ENCODE results near the gene SIGLEC8.
"Not testable (repeated sequence)": the region's sequence is repeated elsewhere in the genome, so short reads cannot be mapped to it uniquely, and the experiment has no call there.

SIGLEC8 gene

DNA sequence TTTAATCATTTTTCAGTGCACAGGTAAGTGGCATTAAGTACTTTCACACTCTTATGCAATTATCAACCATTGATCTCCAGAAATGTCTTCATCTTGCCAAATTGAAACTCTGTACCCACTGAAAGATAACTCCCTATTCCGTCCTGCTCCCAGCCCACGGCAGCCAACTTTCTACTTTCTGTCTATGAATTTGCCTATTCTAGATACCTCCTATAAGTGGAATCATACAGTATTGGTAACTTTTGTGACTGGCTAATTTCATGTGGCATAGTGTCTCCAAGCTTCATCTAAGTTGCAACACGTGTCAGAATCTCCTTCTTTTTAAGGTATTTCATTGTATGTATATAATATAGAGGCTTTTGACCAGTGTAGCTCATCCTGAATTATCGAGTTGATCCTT lies 14.4 kb upstream of the SIGLEC8 start:
- DNase-seq, result no peak

DNA sequence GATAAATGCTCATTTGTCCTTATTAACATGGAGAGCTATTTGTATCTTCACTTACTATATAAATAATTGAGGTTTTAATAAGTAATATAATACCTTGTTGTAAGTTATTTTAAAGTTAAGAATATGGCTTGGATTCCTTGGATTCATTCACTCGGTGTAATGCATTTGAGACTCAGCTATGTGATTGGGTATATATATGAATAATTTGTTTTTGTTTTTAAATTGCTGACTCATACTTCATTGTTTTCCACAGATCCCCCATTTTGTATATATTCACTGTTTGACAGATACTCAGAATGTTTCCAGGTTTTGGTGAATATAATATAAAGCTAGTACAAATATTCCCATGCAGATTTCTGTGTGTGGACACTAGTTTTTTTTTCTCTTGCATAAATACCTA lies 13.3 kb upstream of the SIGLEC8 start:
- no peak for DNase-seq

DNA sequence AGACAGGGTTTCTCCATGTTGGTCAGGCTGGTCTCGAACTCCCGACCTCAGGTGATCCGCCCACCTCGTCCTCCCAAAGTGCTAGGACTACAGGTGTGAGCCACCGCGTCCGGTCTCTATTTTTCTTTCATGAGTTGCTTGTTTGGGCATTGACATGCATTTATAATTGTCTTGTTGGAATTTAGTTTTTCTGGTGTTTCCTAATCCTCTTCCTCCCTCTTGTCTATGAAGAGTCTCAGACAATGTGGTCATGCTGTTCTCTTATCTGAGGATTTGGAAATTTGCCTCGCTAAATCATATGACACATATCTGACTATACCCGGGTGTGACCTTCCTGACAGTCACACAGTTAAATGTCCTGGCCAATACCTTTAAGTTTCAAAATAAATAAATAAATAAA lies 12.7 kb upstream of the SIGLEC8 start:
- DNase-seq, result no peak

DNA sequence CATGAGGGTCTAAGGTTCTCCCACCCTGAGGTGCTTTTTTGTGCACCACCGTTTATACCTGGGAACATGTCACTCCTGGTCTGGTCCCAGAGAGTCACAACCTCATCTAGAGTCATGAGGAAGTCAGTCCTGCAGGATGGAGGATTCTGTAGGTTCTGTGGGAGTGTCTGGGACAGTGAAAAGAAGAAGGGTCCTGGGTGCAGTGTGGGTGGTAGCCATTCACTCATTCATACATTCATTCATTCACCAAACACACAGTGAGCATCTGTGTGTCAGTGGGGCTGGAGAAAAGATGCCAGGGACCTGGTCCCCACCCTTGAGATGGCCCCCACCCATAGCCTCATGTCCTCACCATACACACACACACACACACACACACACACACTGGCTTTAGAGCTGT lies 11.4 kb upstream of the SIGLEC8 start:
- DNase-seq, result no peak

DNA sequence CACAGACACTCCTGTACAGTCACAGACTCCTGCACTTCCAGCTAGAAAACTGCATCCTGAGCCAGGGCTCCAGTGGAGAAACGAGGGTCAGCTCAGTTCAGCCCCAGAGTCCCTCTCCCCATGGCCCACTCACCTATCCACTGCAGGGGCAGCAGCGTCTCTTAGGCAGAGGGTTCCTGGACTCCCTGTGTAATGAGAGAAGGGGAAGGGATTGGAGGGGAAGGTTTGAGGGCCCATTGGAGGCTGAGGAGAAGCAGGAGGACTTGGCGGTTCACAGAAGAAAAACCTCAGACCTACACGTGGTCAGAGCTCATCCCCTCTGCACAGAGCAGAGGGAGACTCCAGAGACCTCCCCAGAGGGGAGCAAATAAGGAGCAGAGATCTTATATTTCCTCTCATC lies 10.9 kb upstream of the SIGLEC8 start:
- DNase-seq, result no peak

DNA sequence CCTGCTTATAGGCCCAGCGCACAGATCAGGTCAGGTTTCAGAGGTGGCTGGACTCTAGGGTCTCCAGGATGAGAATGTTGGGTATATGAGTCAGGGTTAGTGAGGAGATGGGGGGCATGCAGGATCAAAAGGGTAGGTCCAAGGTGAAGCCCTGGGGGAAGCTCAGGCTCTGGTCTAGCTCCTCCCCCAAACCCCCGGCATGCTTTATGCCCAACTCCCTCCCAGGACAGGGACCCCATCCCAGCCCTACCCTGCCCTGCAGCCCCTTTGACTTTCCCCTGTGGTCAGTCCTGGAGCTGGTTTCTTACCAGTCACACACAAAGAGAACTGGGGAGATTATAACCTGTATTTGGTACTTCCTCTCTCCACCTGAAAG lies 10.3 kb upstream of the SIGLEC8 start:
- no peak for DNase-seq

DNA sequence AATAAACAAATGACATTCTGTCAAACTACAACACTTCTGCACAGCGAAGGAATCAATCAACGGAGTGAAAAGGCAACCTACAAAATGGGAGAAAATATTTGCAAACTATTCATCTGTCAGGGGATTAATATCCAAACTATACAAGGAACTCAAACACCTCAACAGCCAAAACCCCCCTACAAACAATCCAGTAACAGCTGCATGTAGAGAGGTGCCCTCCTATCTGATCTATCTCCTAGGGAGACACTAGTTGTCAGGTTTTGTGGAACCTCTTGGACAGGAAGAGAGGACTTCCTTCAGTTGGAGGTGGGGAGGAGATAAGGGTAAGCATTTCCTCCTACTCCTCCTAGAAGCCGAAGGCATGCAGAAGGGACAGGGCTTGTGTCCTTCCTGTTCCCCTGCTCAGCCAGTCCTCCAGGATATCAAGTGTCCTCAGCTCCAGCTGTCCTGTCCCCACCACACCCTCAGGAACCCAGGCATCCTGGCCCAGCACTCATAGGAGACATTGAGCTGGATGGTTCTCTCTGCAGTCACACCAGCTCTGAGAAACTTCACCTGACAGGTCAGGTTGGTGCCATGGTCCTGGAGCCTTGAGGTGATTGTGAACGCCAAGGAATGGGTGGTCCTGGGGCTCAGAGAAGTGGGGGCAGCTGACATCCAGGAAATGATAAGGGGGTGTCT lies 9.8 kb upstream of the SIGLEC8 start:
- DNase-seq, result no peak

DNA sequence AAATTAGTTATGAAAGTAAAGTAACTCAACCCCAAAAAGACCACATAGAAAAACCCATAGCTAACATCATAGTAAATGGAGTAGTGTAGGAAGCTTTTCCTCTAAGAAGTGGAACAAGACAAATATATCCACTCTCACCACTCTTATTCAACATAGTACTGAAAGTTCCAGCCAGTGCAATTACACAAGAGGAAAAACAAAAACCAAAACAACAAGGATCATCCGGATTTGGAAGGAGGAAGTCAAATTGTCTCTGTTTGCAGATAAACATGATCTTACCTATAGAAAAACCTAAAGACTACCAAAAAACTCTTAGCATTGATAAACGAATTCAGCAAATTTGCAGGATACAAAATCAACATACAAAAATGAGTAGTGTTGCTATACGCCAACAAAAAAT lies 8.5 kb upstream of the SIGLEC8 start:
- no peak for DNase-seq

DNA sequence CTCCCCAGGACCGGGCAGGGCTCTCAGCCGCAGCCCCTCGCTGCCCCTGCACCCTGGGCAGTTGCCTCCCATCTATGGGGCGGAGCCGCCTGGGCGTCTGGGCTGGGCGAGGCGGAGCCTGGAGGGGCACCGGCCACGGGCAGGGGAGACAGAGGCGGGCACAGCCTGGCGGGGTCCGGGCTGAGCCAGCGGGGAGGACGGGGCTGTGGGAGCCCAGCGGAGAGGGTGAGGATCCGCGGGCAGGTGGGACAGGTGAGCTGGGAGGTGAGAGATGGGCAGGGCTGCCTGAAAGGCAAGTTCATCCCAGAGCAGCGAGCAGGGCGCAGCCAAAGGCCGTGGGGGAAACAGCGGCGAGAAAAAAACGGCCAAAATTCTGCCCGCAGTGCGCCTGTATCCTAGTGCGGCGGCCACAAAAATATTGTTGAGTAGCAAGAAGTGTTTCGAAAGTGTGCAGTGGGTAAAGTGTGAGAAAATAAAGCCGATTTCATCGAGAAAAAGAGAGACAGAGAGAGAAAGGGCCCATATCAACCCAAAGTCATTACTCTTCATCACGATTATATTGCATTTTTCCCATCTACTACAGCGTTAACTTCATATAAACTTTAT lies 5.8 kb upstream of the SIGLEC8 start:
- not testable (repeated sequence) for DNase-seq

DNA sequence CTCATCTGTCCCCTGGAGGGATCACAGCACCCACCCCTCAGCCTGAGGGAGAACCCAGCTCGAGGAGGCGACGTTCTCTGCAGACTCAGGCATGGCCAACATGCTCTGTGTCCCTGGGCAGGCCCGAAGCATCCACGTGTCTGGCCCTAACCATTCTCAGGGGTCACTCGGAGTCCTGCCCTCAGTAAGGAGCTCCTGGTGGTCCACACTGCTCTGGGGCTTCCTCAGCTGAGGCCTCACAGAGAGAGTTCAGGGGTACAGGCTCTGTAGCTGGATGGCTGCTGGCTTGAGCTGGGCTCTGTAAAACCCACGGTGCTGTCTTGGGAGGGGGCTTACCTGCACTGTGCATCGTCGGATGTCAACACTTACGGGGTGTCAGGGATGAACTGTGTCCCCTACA lies 4.4 kb upstream of the SIGLEC8 start:
- DNase-seq, result no peak

DNA sequence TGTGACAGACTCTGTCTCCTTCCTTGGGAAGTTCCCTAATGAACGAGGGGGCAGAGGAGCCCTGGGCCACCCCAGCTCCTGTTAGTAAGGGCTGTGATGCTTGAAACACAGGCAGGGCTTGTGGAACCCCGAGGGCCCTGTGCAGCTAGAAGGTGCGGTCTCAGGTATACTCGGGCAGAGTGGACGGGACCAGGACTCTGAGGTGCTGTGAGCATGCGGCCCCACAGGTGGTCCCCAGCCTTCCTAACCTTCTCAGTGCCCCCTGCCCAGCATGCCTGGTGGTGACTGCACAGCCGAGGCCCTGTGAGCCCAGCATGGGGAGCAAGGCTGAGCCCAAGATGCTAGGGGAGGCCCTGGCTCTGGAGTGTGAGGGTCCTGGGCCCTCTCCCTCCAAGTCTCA lies 4.0 kb upstream of the SIGLEC8 start:
- DNase-seq, result no peak

DNA sequence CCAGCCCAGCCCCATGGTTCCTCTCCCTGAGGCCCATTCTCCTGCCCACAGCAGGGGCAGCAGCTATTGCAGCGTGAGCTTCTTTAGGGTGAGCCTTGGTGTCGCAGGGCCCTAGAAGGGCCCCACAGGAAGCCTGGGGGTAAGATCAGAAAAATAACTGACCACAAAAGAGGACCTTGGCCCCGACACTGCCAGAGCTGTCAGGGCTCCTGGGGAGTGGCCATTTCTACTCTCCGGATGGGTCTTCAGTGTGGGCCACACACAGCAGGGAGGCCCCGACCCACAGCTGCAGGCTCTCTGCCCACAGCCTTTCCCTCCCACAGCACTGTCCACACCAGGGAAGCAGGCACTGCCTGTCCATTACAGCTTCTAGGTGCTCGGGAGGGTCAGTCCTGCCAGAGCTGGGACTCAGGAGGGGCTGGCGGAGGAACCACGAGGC lies 3.5 kb upstream of the SIGLEC8 start:
- DNase-seq, result no peak

DNA sequence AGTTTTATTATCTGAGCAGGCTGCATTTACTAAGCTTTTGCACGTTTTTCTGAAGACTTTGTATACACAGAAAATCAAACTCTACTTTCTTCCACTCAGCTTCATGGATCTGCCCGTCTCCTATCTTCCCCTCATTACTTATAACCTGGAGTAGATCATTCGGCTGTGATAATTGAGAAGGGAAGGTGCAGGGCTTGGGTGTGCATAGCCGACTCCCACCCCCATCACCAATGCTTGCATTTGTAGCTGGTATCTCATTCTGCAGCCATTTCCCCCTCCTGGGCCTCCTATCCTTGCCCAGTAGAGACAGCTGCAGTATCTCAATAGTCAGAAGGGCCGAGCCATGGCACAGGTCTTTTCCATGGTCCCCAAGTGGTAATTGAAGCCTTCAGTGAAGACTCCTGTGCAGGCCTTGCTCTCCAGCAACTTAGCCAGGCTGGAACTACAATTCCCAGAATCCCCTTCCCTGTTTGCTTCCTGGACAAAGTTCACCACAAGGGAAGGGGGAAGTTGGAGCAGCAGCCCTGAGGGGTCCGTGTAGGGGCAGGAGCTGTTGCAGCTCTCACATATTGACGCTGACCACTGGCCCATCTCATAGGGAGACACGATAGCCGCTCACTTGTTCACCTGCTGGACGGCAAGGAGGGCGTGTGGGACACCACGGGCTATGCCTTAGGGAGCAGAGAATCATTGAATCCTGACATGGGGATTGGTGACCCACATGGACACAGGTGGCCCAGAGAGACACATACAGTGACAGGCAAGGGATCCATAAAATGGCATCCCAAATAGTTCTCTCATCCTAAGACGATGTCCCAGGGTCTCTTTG lies 2.1 kb upstream of the SIGLEC8 start:
- no peak for DNase-seq

DNA sequence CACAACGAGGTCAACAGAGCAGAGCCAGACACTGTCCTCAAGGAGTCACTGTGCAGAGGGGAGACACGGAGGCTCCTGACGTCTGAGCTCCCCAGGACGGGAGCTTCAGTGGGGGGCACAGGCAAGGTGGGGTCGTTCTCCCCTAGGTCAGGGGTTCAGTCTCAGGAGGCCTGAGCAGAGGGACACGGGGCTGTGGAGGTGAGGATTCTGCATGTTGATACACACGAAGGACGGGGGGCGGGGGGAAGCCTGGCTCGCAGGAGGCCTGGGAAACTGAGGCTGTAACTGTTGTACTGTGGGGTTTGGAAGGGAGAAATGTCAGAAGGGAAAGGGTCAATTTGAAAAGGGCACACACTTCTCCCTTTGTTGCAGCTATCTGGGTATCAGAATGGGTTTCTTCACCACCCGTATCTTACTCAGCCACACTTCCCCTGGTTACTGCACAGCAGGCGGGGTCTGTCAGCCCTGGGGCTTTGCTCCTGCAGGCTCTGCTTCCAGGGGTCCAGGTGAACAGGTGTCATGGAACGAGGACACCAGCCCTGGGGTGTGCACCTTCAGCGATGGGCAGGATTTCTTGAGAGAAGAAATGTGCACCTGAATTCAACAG lies 748 bp upstream of the SIGLEC8 start:
- DNase-seq, result no peak

DNA sequence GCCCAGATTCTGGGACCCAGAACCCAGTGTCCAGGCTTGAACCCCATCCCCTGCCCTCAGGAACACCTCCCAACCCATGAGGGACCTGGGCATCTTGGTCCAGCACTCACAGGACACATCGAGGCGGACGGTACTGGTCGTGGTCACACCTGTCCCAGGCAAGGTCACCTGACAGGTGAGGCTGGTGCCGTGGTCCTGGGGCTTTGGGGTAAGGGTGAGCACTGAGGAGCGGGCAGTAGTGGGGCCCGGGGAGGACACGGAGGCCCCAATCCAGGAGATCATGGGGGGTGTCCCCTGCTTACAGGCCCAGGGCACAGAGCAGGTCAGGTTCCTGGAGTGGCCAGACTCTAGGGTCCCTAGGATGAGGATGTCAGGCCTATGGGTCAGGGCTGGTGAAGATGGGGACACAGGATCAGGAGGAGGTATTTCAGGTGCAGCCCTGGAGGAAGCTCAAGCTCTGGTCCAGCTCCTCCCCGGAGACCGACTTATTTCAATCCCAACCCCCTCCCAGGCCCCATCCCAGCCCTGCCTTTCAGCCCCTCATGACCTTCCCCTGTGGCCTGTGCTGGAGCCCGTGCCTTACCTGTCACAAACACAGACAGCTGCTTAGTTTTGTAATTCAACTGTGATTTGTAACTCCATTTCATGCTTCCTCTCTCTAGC lies 772 bp downstream of the SIGLEC8 start:
- DNase-seq, result no peak

DNA sequence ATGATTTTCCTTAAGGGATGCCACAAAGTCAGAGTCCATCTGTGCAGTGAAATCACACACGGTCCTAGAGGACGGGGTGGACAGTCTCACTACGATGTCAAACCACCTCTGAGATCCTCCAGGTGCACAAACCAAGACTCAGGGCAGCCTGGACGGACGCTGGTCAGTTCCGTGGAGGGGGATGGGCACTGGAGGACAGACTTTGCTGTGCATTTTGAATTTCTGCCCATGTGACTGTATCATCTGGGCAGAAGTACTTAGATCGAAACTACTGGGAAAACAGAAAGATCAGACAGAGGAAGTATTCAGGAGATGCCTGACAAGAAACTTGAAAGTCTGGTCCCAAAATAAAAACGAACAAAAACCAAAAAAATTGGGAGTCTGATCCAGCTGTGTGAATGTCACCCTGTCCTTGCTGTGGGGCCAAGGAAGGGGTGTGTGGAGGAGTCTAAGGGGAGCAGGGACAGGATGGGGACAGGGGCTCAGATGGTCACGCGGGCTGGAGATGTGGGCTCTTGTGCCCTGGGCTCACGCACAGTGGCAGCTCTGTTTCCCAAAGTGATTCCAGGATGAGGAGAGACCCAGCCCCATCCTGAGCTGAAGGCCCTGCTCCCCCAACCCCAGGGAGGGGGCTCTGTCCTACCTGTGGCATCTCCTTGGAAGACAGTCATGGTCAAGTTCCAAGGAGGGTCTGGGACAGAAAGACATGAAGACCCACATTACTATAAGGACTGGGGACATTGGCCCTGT lies 1.5 kb downstream of the SIGLEC8 start:
- DNase-seq, result no peak

DNA sequence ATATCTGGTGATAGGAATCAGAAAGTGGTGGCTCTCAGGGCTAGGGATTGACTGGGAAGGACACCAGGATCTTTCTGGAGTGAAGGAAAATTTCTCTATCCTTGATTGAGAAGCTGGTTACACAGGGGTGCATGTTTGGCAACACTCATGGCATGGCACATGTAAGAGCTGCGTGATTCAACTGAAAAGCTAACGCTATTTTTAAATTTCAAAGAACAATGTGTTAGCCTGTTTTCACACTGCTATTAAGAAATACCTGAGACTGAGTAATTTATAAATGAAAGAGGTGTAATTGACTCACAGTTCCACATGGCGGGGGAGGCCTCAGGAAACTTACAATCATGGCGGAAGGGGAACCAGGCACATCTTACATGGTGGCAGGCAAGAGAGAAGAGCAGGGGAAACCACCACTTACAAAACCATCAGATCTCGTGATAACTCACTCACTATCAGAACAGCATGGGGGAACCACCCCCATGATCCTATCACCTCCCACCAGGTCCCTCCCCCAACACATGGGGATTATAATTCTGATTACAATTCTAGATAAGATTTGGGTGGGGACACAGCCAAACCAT lies 7.4 kb downstream of the SIGLEC8 start:
- no peak for DNase-seq

DNA sequence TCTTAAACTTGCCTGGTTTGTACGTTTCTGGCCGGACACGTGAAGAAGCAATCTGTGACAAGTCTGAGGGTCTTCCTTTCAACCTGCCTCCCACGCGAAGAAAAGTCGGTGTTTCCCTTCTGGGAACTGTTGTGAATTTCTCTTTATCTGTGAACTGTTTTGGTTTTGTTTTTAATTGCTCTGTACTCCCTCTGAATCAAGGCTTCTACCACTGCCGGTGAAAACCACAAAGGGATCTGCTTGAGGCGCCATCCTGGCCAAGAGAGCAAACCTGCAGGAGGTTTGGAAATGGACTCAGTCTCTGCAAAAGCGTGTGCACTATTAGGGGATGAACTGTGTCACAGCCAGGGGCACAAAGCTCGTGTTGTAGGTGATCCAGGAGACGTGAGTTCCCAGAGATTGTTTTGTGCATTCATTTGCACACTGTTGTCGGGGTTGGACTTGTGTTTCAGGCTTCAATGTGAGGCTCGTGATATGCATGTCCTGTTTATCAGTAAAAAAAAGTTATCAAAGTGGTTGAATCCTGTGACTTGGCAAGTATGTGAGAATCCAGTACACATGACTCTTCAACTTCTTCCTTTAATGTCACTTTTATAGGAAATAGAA lies 9.7 kb downstream of the SIGLEC8 start:
- DNase-seq, result no peak

DNA sequence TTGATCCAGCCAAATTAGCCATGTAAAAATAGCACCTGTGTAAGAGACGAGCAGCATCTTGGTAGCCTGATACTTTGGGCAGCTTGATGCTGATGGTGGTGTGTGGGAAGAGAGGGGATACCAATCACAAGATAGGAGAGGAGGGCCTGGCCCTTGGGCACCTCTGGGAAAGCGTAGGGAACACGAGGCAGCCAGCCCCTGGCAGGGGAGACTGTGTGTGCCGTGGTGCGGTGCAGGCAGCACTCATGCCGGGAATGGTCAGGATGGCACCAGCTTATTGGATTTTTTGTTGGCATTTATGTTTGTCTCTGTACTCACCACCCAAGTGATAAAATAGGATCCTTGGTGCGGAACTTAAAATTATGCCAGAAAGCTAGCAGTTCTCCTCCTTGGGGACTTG lies 10.2 kb downstream of the SIGLEC8 start:
- DNase-seq, result no peak

DNA sequence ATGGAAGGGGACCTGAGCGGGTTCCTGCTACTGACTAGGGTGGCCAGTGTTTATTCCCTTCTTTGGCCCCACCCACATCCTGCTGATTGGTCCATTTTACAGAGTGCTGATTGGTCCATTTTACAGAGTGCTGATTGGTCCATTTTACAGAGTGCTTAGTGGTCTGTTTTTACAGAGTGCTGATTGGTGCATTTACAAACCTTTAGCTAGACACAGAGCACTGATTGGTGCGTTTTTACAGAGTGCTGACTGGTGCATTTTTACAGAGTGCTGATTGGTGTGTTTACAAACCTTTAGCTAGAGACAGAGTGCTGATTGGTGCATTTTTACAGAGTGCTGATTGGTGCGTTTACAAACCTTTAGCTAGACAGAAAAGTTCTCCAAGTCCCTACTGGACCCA lies 10.7 kb downstream of the SIGLEC8 start:
- DNase-seq, result not testable (repeated sequence)
